Measurements from ENCODE around the gene EIF4E3. TPM values are rescaled to one million over a fixed set of nuclear protein-coding genes. Genes with fewer than 3 reads are reported as not detected.

The EIF4E3 gene
- total RNA-seq, 1 donor: 2.9 TPM

DNA sequence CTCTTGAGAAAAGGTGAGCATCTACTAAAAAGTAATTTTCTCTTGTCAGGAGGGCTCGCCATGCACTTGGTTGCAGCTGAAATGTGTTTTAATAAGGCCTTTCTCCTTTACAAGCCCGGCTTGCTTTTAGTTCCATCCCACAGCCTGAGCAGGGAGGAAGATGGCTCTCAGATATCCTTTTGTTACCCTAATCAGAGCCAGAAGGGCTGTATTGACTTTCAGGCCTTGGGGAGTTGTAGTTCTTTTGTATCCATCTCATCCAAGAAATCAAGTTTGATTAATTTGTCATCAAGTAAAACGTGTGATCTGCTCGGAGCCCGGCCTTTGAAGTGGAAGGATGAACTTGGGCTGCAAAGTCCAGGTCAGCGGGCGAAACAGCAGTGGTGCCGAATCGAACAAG lies 52.9 kb downstream of the EIF4E3 start:
- no peaks in the 10 kb centered on the region for H3K36me3 ChIP-seq (ENCODE audit: insufficient read depth, low read length)
- no peak overlapping the region for H2AFZ ChIP-seq (ENCODE audit: low read length)
- no peaks in the 10 kb centered on the region for H3K27me3 ChIP-seq (ENCODE audit: insufficient read depth, low read length)
- no peak overlapping the region for H3K4me3 ChIP-seq (ENCODE audit: insufficient read depth, low read length)
- H4K20me1 ChIP-seq (ENCODE audit: insufficient read depth, low read length): no peaks in the 10 kb centered on the region
- no peak overlapping the region for H3K27ac ChIP-seq (ENCODE audit: low read depth, low read length)
- H3K9me3 ChIP-seq (ENCODE audit: low read depth, low read length): no peaks in the 10 kb centered on the region
- no peak for DNase-seq (ENCODE audit: insufficient read length, low spot score, missing footprints)
- no peaks in the 10 kb centered on the region for H3K4me1 ChIP-seq (ENCODE audit: insufficient read depth, low read length)
- no peak overlapping the region for H3K4me2 ChIP-seq (ENCODE audit: insufficient read depth, low read length)
- TF ChIP-seq, protein P1, sequence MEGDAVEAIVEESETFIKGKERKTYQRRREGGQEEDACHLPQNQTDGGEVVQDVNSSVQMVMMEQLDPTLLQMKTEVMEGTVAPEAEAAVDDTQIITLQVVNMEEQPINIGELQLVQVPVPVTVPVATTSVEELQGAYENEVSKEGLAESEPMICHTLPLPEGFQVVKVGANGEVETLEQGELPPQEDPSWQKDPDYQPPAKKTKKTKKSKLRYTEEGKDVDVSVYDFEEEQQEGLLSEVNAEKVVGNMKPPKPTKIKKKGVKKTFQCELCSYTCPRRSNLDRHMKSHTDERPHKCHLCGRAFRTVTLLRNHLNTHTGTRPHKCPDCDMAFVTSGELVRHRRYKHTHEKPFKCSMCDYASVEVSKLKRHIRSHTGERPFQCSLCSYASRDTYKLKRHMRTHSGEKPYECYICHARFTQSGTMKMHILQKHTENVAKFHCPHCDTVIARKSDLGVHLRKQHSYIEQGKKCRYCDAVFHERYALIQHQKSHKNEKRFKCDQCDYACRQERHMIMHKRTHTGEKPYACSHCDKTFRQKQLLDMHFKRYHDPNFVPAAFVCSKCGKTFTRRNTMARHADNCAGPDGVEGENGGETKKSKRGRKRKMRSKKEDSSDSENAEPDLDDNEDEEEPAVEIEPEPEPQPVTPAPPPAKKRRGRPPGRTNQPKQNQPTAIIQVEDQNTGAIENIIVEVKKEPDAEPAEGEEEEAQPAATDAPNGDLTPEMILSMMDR (IDR thresholded peaks at IDR 0.05; ENCODE audit: extremely low read depth, low read depth, low read length): no peak
- no peaks in the 10 kb centered on the region for H3K79me2 ChIP-seq (ENCODE audit: insufficient read depth, low read length)

DNA sequence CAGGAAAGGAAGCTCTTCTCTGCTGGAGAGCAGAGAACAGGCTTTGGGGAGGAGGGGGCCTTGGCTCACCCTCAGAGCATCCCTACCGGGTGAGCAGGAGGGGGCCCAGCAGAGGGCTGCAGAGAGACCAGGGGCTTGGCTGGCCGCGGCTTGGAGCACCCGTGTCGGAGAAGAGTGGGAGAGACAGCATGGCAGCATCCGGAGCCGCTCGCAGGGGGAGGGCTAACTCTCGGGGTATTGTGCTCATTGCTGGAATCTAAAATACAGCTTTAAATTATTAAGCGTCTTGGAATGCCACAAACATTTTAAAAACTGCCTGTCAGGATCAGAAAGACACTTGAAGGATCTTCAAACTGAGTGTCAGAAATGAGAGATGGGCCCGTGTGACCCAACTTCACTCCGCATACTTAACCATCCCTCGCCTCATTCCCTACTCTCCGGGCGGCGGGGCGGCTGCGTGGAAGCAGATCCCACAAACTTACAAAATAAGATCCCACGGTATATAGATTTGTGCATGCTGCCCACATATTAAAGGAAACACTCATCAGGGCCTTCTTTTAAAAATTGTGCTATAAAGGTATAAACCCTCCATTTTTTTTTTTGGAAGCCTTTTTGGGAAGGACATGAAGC lies 53.9 kb downstream of the EIF4E3 start:
- Histone ChIP-seq H3K36me3 (ENCODE audit: insufficient read depth, low read length) (no peaks in the 10 kb centered on the region), H4K20me1 (ENCODE audit: insufficient read depth, low read length) (no peaks in the 10 kb centered on the region), H3K27me3 (ENCODE audit: insufficient read depth, low read length) (no peaks in the 10 kb centered on the region), H3K4me2 (ENCODE audit: insufficient read depth, low read length) (no peak overlapping the region), H3K9me3 (ENCODE audit: low read depth, low read length) (no peaks in the 10 kb centered on the region), H3K27ac (ENCODE audit: low read depth, low read length) (no peak overlapping the region), H3K4me3 (ENCODE audit: insufficient read depth, low read length) (no peak overlapping the region), H2AFZ (ENCODE audit: low read length) (no peak overlapping the region), H3K79me2 (ENCODE audit: insufficient read depth, low read length) (no peaks in the 10 kb centered on the region), H3K4me1 (ENCODE audit: insufficient read depth, low read length) (no peaks in the 10 kb centered on the region)
- TF ChIP-seq, protein P1 (IDR thresholded peaks at IDR 0.05; ENCODE audit: extremely low read depth, low read depth, low read length): no peak
- no peak for DNase-seq (ENCODE audit: insufficient read length, low spot score, missing footprints)

DNA sequence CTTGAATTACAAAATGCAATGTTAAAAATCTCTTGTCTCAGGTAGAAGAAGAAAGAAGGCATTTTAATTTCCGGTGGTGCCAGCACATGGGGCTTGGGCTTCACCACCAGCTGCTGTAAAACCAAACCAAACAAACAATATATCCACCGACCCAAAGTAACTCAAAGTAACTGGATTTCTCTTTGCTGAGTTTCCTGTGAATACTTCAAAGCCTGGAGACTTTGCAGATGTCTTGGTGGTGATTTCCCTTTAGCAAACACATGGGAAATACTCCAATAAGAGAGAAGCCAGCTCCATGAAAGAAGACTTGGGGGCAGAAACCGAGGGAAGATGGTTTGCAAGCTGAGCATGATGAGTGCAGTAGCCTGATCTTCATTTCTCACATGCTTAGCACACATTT lies 62.6 kb downstream of the EIF4E3 start:
- DNase-seq (ENCODE audit: insufficient read length, low spot score, missing footprints): no peak
- TF ChIP-seq, protein P1 (IDR thresholded peaks at IDR 0.05; ENCODE audit: extremely low read depth, low read depth, low read length): no peak
- H3K36me3 ChIP-seq (ENCODE audit: insufficient read depth, low read length): no peaks in the 10 kb centered on the region
- no peaks in the 10 kb centered on the region for H3K9me3 ChIP-seq (ENCODE audit: low read depth, low read length)
- H4K20me1 ChIP-seq (ENCODE audit: insufficient read depth, low read length): no peaks in the 10 kb centered on the region
- no peak overlapping the region for H3K4me3 ChIP-seq (ENCODE audit: insufficient read depth, low read length)
- H3K27ac ChIP-seq (ENCODE audit: low read depth, low read length): no peak overlapping the region
- no peak overlapping the region for H3K4me2 ChIP-seq (ENCODE audit: insufficient read depth, low read length)
- H3K27me3 ChIP-seq (ENCODE audit: insufficient read depth, low read length): no peaks in the 10 kb centered on the region
- no peak overlapping the region for H2AFZ ChIP-seq (ENCODE audit: low read length)
- peaks cover 4% of the 10 kb centered on the region for H3K4me1 ChIP-seq (ENCODE audit: insufficient read depth, low read length)
- no peaks in the 10 kb centered on the region for H3K79me2 ChIP-seq (ENCODE audit: insufficient read depth, low read length)

DNA sequence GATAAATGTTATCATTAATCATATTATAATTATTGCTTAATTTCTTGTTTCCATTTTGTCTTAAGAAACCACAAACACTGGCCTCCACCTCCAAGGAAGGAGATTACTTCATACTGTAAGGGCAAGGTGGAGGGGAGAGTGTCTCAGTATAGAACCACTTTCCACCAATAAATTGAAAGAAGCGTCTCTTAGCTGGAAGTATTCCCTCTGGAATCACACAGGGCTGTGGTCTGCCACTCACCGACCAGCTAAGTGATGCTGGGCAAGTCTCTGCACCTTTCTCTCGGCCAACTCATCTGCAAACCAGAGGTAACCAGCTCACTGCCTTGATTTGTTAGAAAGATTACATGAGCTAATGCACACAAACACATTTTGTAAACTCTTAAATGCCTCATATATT lies 63.1 kb downstream of the EIF4E3 start:
- Histone ChIP-seq H3K36me3 (ENCODE audit: insufficient read depth, low read length) (no peaks in the 10 kb centered on the region), H3K4me1 (ENCODE audit: insufficient read depth, low read length) (peaks cover 4% of the 10 kb centered on the region), H3K79me2 (ENCODE audit: insufficient read depth, low read length) (no peaks in the 10 kb centered on the region), H3K27me3 (ENCODE audit: insufficient read depth, low read length) (no peaks in the 10 kb centered on the region), H3K9me3 (ENCODE audit: low read depth, low read length) (no peaks in the 10 kb centered on the region), H3K27ac (ENCODE audit: low read depth, low read length) (no peak overlapping the region), H2AFZ (ENCODE audit: low read length) (no peak overlapping the region), H4K20me1 (ENCODE audit: insufficient read depth, low read length) (no peaks in the 10 kb centered on the region), H3K4me3 (ENCODE audit: insufficient read depth, low read length) (no peak overlapping the region), H3K4me2 (ENCODE audit: insufficient read depth, low read length) (no peak overlapping the region)
- TF ChIP-seq, protein P1 (IDR thresholded peaks at IDR 0.05; ENCODE audit: extremely low read depth, low read depth, low read length): no peak
- DNase-seq (ENCODE audit: insufficient read length, low spot score, missing footprints): no peak
